Neural progenitor cell (in vitro differentiated cells): ENCODE measurements around the gene DYNLT5. TPM values are rescaled to one million over a fixed set of nuclear protein-coding genes. Genes with fewer than 3 reads are reported as not detected.

Experiments used
- DNase-seq: peaks from one replicate; pipeline ENCODE4 v3.0.0-alpha.2; 2016; ENCODE audit warnings: low spot score
- H2AFZ ChIP-seq: fragments of 200-600 bp; sonication (generic); replicated peaks from 2 replicates; pipeline ENCODE4 v1.6.1; 2016; ENCODE audit warnings: antibody characterized with exemption
- H3F3A ChIP-seq: fragments of 200-600 bp; sonication (generic); 2 replicates; pipeline ENCODE4 v1.6.1; 2016; ENCODE audit warnings: antibody characterized with exemption, low read depth
- H3K27ac ChIP-seq: fragments of 200-600 bp; sonication (generic); 2 replicates; pipeline ENCODE4 v1.5.1; 2016; ENCODE audit warnings: mild to moderate bottlenecking
- H3K27me3 ChIP-seq: fragments of 200-600 bp; sonication (generic); 2 replicates; pipeline ENCODE4 v1.6.1; 2016; ENCODE audit warnings: mild to moderate bottlenecking, moderate library complexity
- H3K36me3 ChIP-seq: fragments of 200-600 bp; sonication (generic); 2 replicates; pipeline ENCODE4 v1.5.1; 2016
- H3K4me1 ChIP-seq: fragments of 200-600 bp; sonication (generic); 2 replicates; pipeline ENCODE4 v1.6.1; 2016; ENCODE audit warnings: mixed run types
- H3K4me2 ChIP-seq: fragments of 200-600 bp; sonication (generic); 2 replicates; pipeline ENCODE4 v1.6.1; 2016
- H3K4me3 ChIP-seq: fragments of 200-600 bp; sonication (generic); 2 replicates; pipeline ENCODE4 v1.5.1; 2016
- H3K79me2 ChIP-seq: fragments of 200-600 bp; sonication (generic); 2 replicates; pipeline ENCODE4 v1.6.1; 2016; ENCODE audit warnings: low read depth
- H3K9ac ChIP-seq: fragments of 200-600 bp; sonication (generic); 2 replicates; pipeline ENCODE4 v1.6.1; 2016
- H3K9me3 ChIP-seq: fragments of 200-600 bp; sonication (generic); 2 replicates; pipeline ENCODE4 v1.5.1; 2016; ENCODE audit warnings: low read depth
- H4K20me1 ChIP-seq: fragments of 200-600 bp; sonication (generic); 2 replicates; pipeline ENCODE4 v1.6.1; 2016; ENCODE audit warnings: low read depth
- H3K27ac Mint-ChIP-seq: 3 replicates; pipeline ENCODE4 v1.8.0; 2021; ENCODE audit warnings: mixed read lengths
- H3K27me3 Mint-ChIP-seq: 2 replicates; pipeline ENCODE4 v1.8.0; 2022; ENCODE audit warnings: low read depth, mild to moderate bottlenecking, inconsistent platforms, moderate library complexity, mixed read lengths; ENCODE audit not compliant: insufficient read depth
- H3K36me3 Mint-ChIP-seq: 3 replicates; pipeline ENCODE4 v1.8.0; 2021; ENCODE audit warnings: mixed read lengths
- H3K4me1 Mint-ChIP-seq: 3 replicates; pipeline ENCODE4 v1.8.0; 2021; ENCODE audit warnings: mixed read lengths
- H3K4me3 Mint-ChIP-seq: 3 replicates; pipeline ENCODE4 v1.8.0; 2021; ENCODE audit warnings: mild to moderate bottlenecking, moderate library complexity, mixed read lengths
- H3K9me3 Mint-ChIP-seq: 3 replicates; pipeline ENCODE4 v1.8.0; 2020; ENCODE audit warnings: mixed read lengths
- EZH2 ChIP-seq: fragments of 200-600 bp; sonication (generic); IDR thresholded peaks from 2 replicates; pipeline ENCODE4 v1.6.1; 2017; ENCODE audit warnings: antibody characterized with exemption, mild to moderate bottlenecking, moderate library complexity
- EZH2phosphoT487 ChIP-seq: fragments of 200-600 bp; sonication (generic); IDR thresholded peaks from 2 replicates; pipeline ENCODE4 v1.6.1; 2017; ENCODE audit warnings: antibody characterized with exemption
- total RNA-seq: library from RNA; depleted of rRNA; stranded (reverse); fragments of >200 nt; gene quantifications from 2 replicates; pipeline ENCODE4 v1.2.3, GENCODE V29; 2015; ENCODE audit warnings: low replicate concordance
- TF ChIP-seq, protein P1 (sequence below): fragments of 200-600 bp; sonication (generic); IDR thresholded peaks from 2 replicates; pipeline ENCODE4 v1.5.1; 2017; ENCODE audit warnings: antibody characterized with exemption, mild to moderate bottlenecking

DYNLT5 gene
- total RNA-seq, 1 donor from 2014 or later: 0.22 TPM

DNA sequence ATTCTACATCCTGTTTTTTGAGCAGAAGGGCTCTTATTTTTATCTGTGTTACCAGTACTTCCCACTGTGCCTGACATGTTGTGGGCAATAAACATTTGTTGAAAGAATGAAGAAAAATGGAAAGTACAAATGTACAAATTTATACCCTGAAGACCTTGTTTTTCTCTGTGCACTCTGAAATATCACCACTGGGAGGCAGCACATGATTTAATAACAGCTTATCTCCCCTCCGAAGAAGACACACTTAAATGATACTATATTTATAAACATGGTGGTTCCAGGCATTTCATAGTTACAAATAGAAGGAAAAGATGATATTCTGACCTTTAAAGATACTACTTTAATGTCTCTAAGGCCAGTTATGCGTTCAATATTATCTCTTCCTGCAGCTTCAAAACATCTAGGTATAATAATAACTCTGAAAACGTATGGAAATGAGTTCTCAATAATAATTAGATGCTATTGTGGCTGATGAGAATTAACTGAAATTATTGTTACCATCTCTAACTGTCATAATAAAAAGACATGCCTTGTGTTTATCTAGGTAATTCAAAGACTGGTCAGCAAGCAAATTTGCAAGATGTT is 12.8 kb downstream of the DYNLT5 start:
- Mint-ChIP-seq H3K4me1 (peaks cover 11% of the 10 kb centered on the region), H3K9me3 (peaks cover 6% of the 10 kb centered on the region), H3K27me3 (peaks cover 3% of the 10 kb centered on the region), H3K36me3 (no peaks in the 10 kb centered on the region), H3K27ac (no peak overlapping the region), H3K4me3 (no peak overlapping the region)
- TF ChIP-seq EZH2 (no peak), EZH2phosphoT487 (no peak)
- TF ChIP-seq, protein P1, sequence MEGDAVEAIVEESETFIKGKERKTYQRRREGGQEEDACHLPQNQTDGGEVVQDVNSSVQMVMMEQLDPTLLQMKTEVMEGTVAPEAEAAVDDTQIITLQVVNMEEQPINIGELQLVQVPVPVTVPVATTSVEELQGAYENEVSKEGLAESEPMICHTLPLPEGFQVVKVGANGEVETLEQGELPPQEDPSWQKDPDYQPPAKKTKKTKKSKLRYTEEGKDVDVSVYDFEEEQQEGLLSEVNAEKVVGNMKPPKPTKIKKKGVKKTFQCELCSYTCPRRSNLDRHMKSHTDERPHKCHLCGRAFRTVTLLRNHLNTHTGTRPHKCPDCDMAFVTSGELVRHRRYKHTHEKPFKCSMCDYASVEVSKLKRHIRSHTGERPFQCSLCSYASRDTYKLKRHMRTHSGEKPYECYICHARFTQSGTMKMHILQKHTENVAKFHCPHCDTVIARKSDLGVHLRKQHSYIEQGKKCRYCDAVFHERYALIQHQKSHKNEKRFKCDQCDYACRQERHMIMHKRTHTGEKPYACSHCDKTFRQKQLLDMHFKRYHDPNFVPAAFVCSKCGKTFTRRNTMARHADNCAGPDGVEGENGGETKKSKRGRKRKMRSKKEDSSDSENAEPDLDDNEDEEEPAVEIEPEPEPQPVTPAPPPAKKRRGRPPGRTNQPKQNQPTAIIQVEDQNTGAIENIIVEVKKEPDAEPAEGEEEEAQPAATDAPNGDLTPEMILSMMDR: peak; percentile 80
- H3F3A ChIP-seq: no peaks in the 10 kb centered on the region
- no peak overlapping the region for H2AFZ ChIP-seq
- peak; percentile 37 for DNase-seq
- no peak overlapping the region for H3K4me3 ChIP-seq
- no peaks in the 10 kb centered on the region for H3K4me1 ChIP-seq
- H3K79me2 ChIP-seq: no peaks in the 10 kb centered on the region
- no peaks in the 10 kb centered on the region for H4K20me1 ChIP-seq
- no peak overlapping the region for H3K27ac ChIP-seq
- H3K4me2 ChIP-seq: no peak overlapping the region
- no peaks in the 10 kb centered on the region for H3K27me3 ChIP-seq
- H3K9me3 ChIP-seq: no peaks in the 10 kb centered on the region
- H3K36me3 ChIP-seq: no peaks in the 10 kb centered on the region
- H3K9ac ChIP-seq: no peak overlapping the region

DNA sequence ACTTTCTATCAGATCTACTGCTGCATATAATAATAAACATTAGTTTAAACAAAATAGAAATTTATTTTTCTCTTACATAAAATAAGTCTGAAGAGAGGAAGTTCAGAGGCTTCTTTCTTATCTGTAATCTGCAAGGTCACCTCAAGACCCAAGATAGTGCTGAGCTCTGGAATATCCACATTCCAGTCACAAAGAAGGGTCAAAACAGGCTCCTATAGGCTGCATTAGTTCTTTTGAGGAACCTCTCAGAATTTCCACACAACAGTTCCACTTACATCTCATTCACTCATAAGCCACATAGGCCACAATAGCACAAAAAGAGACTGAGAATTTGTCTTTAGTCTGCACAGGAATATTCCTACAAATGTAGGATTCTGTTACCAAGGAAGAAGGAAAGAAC is 15.4 kb downstream of the DYNLT5 start:
- no peak overlapping the region for H3K9ac ChIP-seq
- Mint-ChIP-seq H3K27me3 (peaks cover 3% of the 10 kb centered on the region), H3K9me3 (peaks cover 6% of the 10 kb centered on the region), H3K4me1 (peaks cover 17% of the 10 kb centered on the region), H3K36me3 (no peaks in the 10 kb centered on the region), H3K27ac (no peak overlapping the region), H3K4me3 (no peak overlapping the region)
- H3K4me3 ChIP-seq: no peak overlapping the region
- H3K27ac ChIP-seq: no peak overlapping the region
- no peaks in the 10 kb centered on the region for H3K79me2 ChIP-seq
- H3K36me3 ChIP-seq: no peaks in the 10 kb centered on the region
- no peak overlapping the region for H2AFZ ChIP-seq
- TF ChIP-seq EZH2 (no peak), EZH2phosphoT487 (no peak)
- TF ChIP-seq, protein P1: no peak
- H3K4me1 ChIP-seq: no peaks in the 10 kb centered on the region
- DNase-seq: no peak
- no peaks in the 10 kb centered on the region for H3K27me3 ChIP-seq
- H4K20me1 ChIP-seq: no peaks in the 10 kb centered on the region
- H3K9me3 ChIP-seq: no peaks in the 10 kb centered on the region
- no peak overlapping the region for H3K4me2 ChIP-seq
- no peaks in the 10 kb centered on the region for H3F3A ChIP-seq

DNA sequence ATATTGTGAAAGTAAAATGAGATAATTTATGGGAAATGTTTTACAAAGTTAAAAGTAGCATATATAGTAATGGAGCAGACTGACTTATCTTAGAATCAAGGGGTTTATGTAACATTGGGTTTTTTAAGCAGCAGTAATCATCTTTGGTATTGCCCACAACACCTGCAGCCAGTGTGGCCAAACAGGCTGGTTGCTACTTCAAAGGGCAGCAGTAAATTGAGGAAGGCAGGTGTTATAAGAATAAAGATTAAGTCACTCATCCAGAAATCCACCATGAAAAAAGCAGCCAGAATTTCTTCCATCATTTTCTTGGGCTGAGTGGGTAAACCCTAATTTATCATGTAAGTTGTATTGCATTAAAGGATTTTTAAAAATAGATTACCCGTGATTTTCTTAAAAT is 16.7 kb downstream of the DYNLT5 start:
- no peaks in the 10 kb centered on the region for H3K36me3 Mint-ChIP-seq
- Histone ChIP-seq H3K4me1 (peaks cover 11% of the 10 kb centered on the region), H3K36me3 (no peaks in the 10 kb centered on the region), H2AFZ (no peak overlapping the region), H3K4me2 (no peak overlapping the region), H4K20me1 (no peaks in the 10 kb centered on the region), H3F3A (no peaks in the 10 kb centered on the region), H3K9me3 (no peaks in the 10 kb centered on the region), H3K9ac (no peak overlapping the region), H3K79me2 (no peaks in the 10 kb centered on the region), H3K4me3 (no peak overlapping the region), H3K27ac (no peak overlapping the region), H3K27me3 (no peaks in the 10 kb centered on the region)
- H3K27ac Mint-ChIP-seq: no peak overlapping the region
- no peak for DNase-seq
- peaks cover 28% of the 10 kb centered on the region for H3K4me1 Mint-ChIP-seq
- H3K4me3 Mint-ChIP-seq: no peak overlapping the region
- no peaks in the 10 kb centered on the region for H3K9me3 Mint-ChIP-seq
- peaks cover 3% of the 10 kb centered on the region for H3K27me3 Mint-ChIP-seq
- TF ChIP-seq EZH2 (no peak), EZH2phosphoT487 (no peak)
- TF ChIP-seq, protein P1: no peak
